ENCODE measurements around the gene AHR. TPM values are rescaled to one million over a fixed set of nuclear protein-coding genes. Genes with fewer than 3 reads are reported as not detected.

The AHR gene
- total RNA-seq, 1 donor from 2014 or later, result 24.4 TPM

GRCh38 chr7:17269341-17270221, 28.9 kb upstream of the AHR start:
- TF ChIP-seq CTCF (IDR thresholded peaks at IDR 0.05), result no peak
- Mint-ChIP-seq H3K27me3 (no peaks in the 10 kb centered on the region), H3K4me1 (no peaks in the 10 kb centered on the region), H3K9me3 (peaks cover 35% of the 10 kb centered on the region), H3K27ac (no peak overlapping the region), H3K36me3 (ENCODE audit: low read depth) (peaks cover 2% of the 10 kb centered on the region), H3K4me3 (no peak overlapping the region)
- DNase-seq, result no peak
- intact Hi-C loops (cut with micrococcal nuclease), result no loop called here
- no peak for ATAC-seq (ENCODE audit: low read depth)
- ChIA-PET POLR2A (no interaction called here), CTCF (no interaction called here)

- CTCF ChIA-PET, result no interaction called here
- no peak for TF ChIP-seq CTCF (IDR thresholded peaks at IDR 0.05)
- Mint-ChIP-seq H3K27ac (no peak overlapping the region), H3K36me3 (ENCODE audit: low read depth) (no peaks in the 10 kb centered on the region), H3K27me3 (no peaks in the 10 kb centered on the region), H3K4me3 (no peak overlapping the region), H3K9me3 (peaks cover 16% of the 10 kb centered on the region), H3K4me1 (no peaks in the 10 kb centered on the region)
- POLR2A ChIA-PET, result no interaction called here
- ATAC-seq (ENCODE audit: low read depth) (no peak), DNase-seq (no peak)
- intact Hi-C loops (cut with micrococcal nuclease), result no loop called here
These were observed 23.8 kb upstream of the AHR start for GRCh38 chr7:17274551-17275245.

GRCh38 chr7:17275749-17276671, 22.4 kb upstream of the AHR start:
- Mint-ChIP-seq H3K4me1 (no peaks in the 10 kb centered on the region), H3K36me3 (ENCODE audit: low read depth) (no peaks in the 10 kb centered on the region), H3K4me3 (no peak overlapping the region), H3K27ac (no peak overlapping the region), H3K9me3 (peaks cover 7% of the 10 kb centered on the region), H3K27me3 (no peaks in the 10 kb centered on the region)
- CTCF ChIA-PET, result no interaction called here
- intact Hi-C loops (cut with micrococcal nuclease), result loop anchor here (2.0 kb wide), 1 partner anchor 13 kb away; no protein-coding TSS in a partner anchor
- ATAC-seq (ENCODE audit: low read depth) (no peak), DNase-seq (no peak)
- POLR2A ChIA-PET, result no interaction called here
- TF ChIP-seq CTCF (IDR thresholded peaks at IDR 0.05), result no peak

GRCh38 chr7:17279061-17279460, 19.4 kb upstream of the AHR start:
- ATAC-seq (ENCODE audit: low read depth) (no peak), DNase-seq (no peak)
- no peaks in the 10 kb centered on the region for H3K9me3 Mint-ChIP-seq

More at GRCh38 chr7:17279061-17279460, 19.4 kb upstream of the AHR start:
- Mint-ChIP-seq H3K4me3 (no peak overlapping the region), H3K4me1 (no peaks in the 10 kb centered on the region), H3K27ac (no peak overlapping the region), H3K27me3 (no peaks in the 10 kb centered on the region), H3K36me3 (ENCODE audit: low read depth) (no peaks in the 10 kb centered on the region)
- ChIA-PET CTCF (interaction anchor here (1.7 kb wide), 1 partner anchor 22 kb away, joined by 4 read pairs; no protein-coding TSS in a partner anchor), POLR2A (no interaction called here)
- TF ChIP-seq CTCF (IDR thresholded peaks at IDR 0.05), result no peak
- intact Hi-C loops (cut with micrococcal nuclease), result no loop called here
